Memory B cell (primary cell): Measurements from ENCODE around the gene SCT.

ENCODE experiments used
- ATAC-seq: fragments of 150-1000 bp; cut with Tn5 transposase; 2 replicates; pipeline ENCODE4 v1.10.0; 2021; ENCODE audit warnings: low read depth, mild to moderate bottlenecking, moderate library complexity
- DNase-seq, 2 donors: peaks; one replicate each; pipeline ENCODE4 v3.0.0; 2022; ENCODE audit warnings: low spot score in 2 of 2
- H3K27ac Mint-ChIP-seq: one replicate; pipeline ENCODE4 v1.8.0; 2022; ENCODE audit warnings: mild to moderate bottlenecking, moderate library complexity, mixed read lengths
- H3K27me3 Mint-ChIP-seq: one replicate; pipeline ENCODE4 v1.8.0; 2022; ENCODE audit warnings: mixed read lengths
- H3K36me3 Mint-ChIP-seq: one replicate; pipeline ENCODE4 v1.8.0; 2022; ENCODE audit warnings: mild to moderate bottlenecking, mixed read lengths
- H3K4me1 Mint-ChIP-seq: one replicate; pipeline ENCODE4 v1.8.0; 2022; ENCODE audit warnings: mixed read lengths
- H3K4me3 Mint-ChIP-seq: one replicate; pipeline ENCODE4 v1.8.0; 2022; ENCODE audit warnings: mild to moderate bottlenecking, moderate library complexity, mixed read lengths
- H3K9me3 Mint-ChIP-seq: one replicate; pipeline ENCODE4 v1.8.0; 2022; ENCODE audit warnings: mixed read lengths

Gene SCT

GRCh38 chr11:637593-638521, 10.9 kb upstream of the SCT start:
- ATAC-seq (no peak), DNase-seq (no peak)
- Mint-ChIP-seq H3K9me3 (no peaks in the 10 kb centered on the region), H3K36me3 (peaks cover 6% of the 10 kb centered on the region), H3K4me1 (peaks cover 11% of the 10 kb centered on the region), H3K27me3 (peaks cover 13% of the 10 kb centered on the region), H3K4me3 (peak overlapping the region; percentile 63), H3K27ac (peak overlapping the region; percentile 58)

- DNase-seq (no peak), ATAC-seq (no peak)
- Mint-ChIP-seq H3K27ac (peak overlapping the region; percentile 58), H3K4me1 (peaks cover 11% of the 10 kb centered on the region), H3K27me3 (peaks cover 13% of the 10 kb centered on the region), H3K36me3 (peaks cover 5% of the 10 kb centered on the region), H3K9me3 (no peaks in the 10 kb centered on the region), H3K4me3 (peak overlapping the region; percentile 63)
Observed at GRCh38 chr11:637333-637592, 10.3 kb upstream of the SCT start.

- H3K9me3 Mint-ChIP-seq = no peaks in the 10 kb centered on the region
- H3K27me3 Mint-ChIP-seq = peaks cover 13% of the 10 kb centered on the region
- peak within 1 kb of the TSS; percentile 63 for H3K4me3 Mint-ChIP-seq
- peaks cover 5% of the 10 kb centered on the region for H3K36me3 Mint-ChIP-seq
- peaks cover 11% of the 10 kb centered on the region for H3K4me1 Mint-ChIP-seq
- DNase-seq (no peak), ATAC-seq (no peak)
- H3K27ac Mint-ChIP-seq = peak within 1 kb of the TSS; percentile 58
Observed at GRCh38 chr11:636511-637332, 9.7 kb upstream of the SCT start, which contains the start of gene DRD4. Gene DRD4 (plus strand): TSS chr11:637269. CDS start chr11:637305, 36 bp downstream.

- no peaks in the 10 kb centered on the region for H3K9me3 Mint-ChIP-seq
- ATAC-seq (no peak), DNase-seq (no peak)
- peak overlapping the region; percentile 59 for H3K4me3 Mint-ChIP-seq
- H3K36me3 Mint-ChIP-seq = peaks cover 5% of the 10 kb centered on the region
- H3K27ac Mint-ChIP-seq = no peak overlapping the region
- H3K27me3 Mint-ChIP-seq = peaks cover 13% of the 10 kb centered on the region
- H3K4me1 Mint-ChIP-seq = peaks cover 11% of the 10 kb centered on the region
Observed at GRCh38 chr11:635945-636510, 9.0 kb upstream of the SCT start.

- Mint-ChIP-seq H3K36me3 (peaks cover 5% of the 10 kb centered on the region), H3K27ac (no peak overlapping the region), H3K4me3 (no peak overlapping the region), H3K4me1 (peaks cover 19% of the 10 kb centered on the region), H3K27me3 (peaks cover 16% of the 10 kb centered on the region), H3K9me3 (peaks cover 3% of the 10 kb centered on the region)
- DNase-seq (no peak), ATAC-seq (no peak)
Observed at GRCh38 chr11:630871-631270, 3.9 kb upstream of the SCT start.

- Mint-ChIP-seq H3K9me3 (peaks cover 3% of the 10 kb centered on the region), H3K27ac (no peak overlapping the region)
- peak; percentile 59 for ATAC-seq
Observed at GRCh38 chr11:629237-629583, 2.2 kb upstream of the SCT start.

GRCh38 chr11:628056-628455, 1.1 kb upstream of the SCT start:
- H3K4me3 Mint-ChIP-seq = peak overlapping the region; percentile 50
- H3K36me3 Mint-ChIP-seq = peaks cover 9% of the 10 kb centered on the region
- H3K27ac Mint-ChIP-seq = peak overlapping the region; percentile 45
- no peak for DNase-seq
- peaks cover 3% of the 10 kb centered on the region for H3K9me3 Mint-ChIP-seq
- no peak for ATAC-seq
- peaks cover 19% of the 10 kb centered on the region for H3K4me1 Mint-ChIP-seq
- H3K27me3 Mint-ChIP-seq = peaks cover 21% of the 10 kb centered on the region

More at GRCh38 chr11:629237-629583, 2.2 kb upstream of the SCT start:
- H3K27me3 Mint-ChIP-seq = peaks cover 17% of the 10 kb centered on the region
- no peak for DNase-seq
- H3K4me1 Mint-ChIP-seq = peaks cover 19% of the 10 kb centered on the region
- H3K4me3 Mint-ChIP-seq = peak overlapping the region; percentile 2
- H3K36me3 Mint-ChIP-seq = peaks cover 5% of the 10 kb centered on the region

GRCh38 chr11:627308-627576, 261 bp upstream of the SCT start:
- ATAC-seq (no peak), DNase-seq (no peak)
- peaks cover 3% of the 10 kb centered on the region for H3K9me3 Mint-ChIP-seq
- peaks cover 21% of the 10 kb centered on the region for H3K27me3 Mint-ChIP-seq
- no peak overlapping the region for H3K4me3 Mint-ChIP-seq
- peaks cover 7% of the 10 kb centered on the region for H3K36me3 Mint-ChIP-seq
- no peak overlapping the region for H3K27ac Mint-ChIP-seq
- peaks cover 19% of the 10 kb centered on the region for H3K4me1 Mint-ChIP-seq

- Mint-ChIP-seq H3K4me1 (peaks cover 19% of the 10 kb centered on the region), H3K27me3 (peaks cover 21% of the 10 kb centered on the region)
Observed at GRCh38 chr11:625636-626268, 1.2 kb downstream of the SCT start.

GRCh38 chr11:624705-625635, 2.0 kb downstream of the SCT start, which contains the start of gene CDHR5:
Gene CDHR5 (minus strand): TSS chr11:624955. CDS start chr11:624902, 53 bp downstream.
- Mint-ChIP-seq H3K4me3 (no peak within 1 kb of the TSS), H3K27ac (no peak within 1 kb of the TSS), H3K36me3 (peaks cover 7% of the 10 kb centered on the region), H3K9me3 (peaks cover 3% of the 10 kb centered on the region), H3K4me1 (peaks cover 19% of the 10 kb centered on the region), H3K27me3 (peaks cover 21% of the 10 kb centered on the region)
- no peak for ATAC-seq
- no peak for DNase-seq

More at GRCh38 chr11:625636-626268, 1.2 kb downstream of the SCT start:
- no peak overlapping the region for H3K4me3 Mint-ChIP-seq
- H3K36me3 Mint-ChIP-seq = peaks cover 7% of the 10 kb centered on the region
- H3K27ac Mint-ChIP-seq = no peak overlapping the region
- DNase-seq = no peak
- ATAC-seq = no peak
- H3K9me3 Mint-ChIP-seq = peaks cover 3% of the 10 kb centered on the region

GRCh38 chr11:623999-624704, 2.8 kb downstream of the SCT start:
- ATAC-seq (no peak), DNase-seq (no peak)
- H3K4me1 Mint-ChIP-seq = peaks cover 13% of the 10 kb centered on the region
- no peak overlapping the region for H3K27ac Mint-ChIP-seq
- peaks cover 7% of the 10 kb centered on the region for H3K36me3 Mint-ChIP-seq
- H3K27me3 Mint-ChIP-seq = peaks cover 21% of the 10 kb centered on the region
- H3K4me3 Mint-ChIP-seq = no peak overlapping the region
- peaks cover 3% of the 10 kb centered on the region for H3K9me3 Mint-ChIP-seq

- H3K4me1 Mint-ChIP-seq = peaks cover 7% of the 10 kb centered on the region
- H3K4me3 Mint-ChIP-seq = no peak overlapping the region
- H3K36me3 Mint-ChIP-seq = peaks cover 7% of the 10 kb centered on the region
- H3K9me3 Mint-ChIP-seq = peaks cover 3% of the 10 kb centered on the region
- no peak for ATAC-seq
- H3K27me3 Mint-ChIP-seq = peaks cover 17% of the 10 kb centered on the region
- no peak overlapping the region for H3K27ac Mint-ChIP-seq
- no peak for DNase-seq
Observed at GRCh38 chr11:623349-623869, 3.6 kb downstream of the SCT start.
